HepG2 (cell line): Measurements from ENCODE around the gene SLC13A3. TPM values are rescaled to one million over a fixed set of nuclear protein-coding genes. Genes with fewer than 3 reads are reported as not detected.

Source experiments
- GABPB1 ChIP-seq: IDR thresholded peaks from 2 replicates; pipeline ENCODE4 v1.6.1; 2016; ENCODE audit warnings: mild to moderate bottlenecking, missing genetic modification reagents, moderate library complexity, missing compliant biosample characterization
- GMEB1 ChIP-seq: sonication (generic); formaldehyde crosslinking; IDR thresholded peaks from 2 replicates; pipeline ENCODE4 v1.5.1; 2020; ENCODE audit warnings: missing genetic modification reagents, mild to moderate bottlenecking, borderline replicate concordance
- MEIS2 ChIP-seq: sonication (generic); formaldehyde crosslinking; IDR thresholded peaks from 2 replicates; pipeline ENCODE4 v1.9.0; 2021; ENCODE audit warnings: mild to moderate bottlenecking, missing genetic modification reagents
- NR3C1 ChIP-seq: sonication (generic); formaldehyde crosslinking; IDR thresholded peaks from 2 replicates; pipeline ENCODE4 v1.4.0; 2020; ENCODE audit warnings: missing genetic modification reagents
- PITX1 ChIP-seq: sonication (generic); formaldehyde crosslinking; IDR thresholded peaks from 2 replicates; pipeline ENCODE4 v1.5.1; 2020; ENCODE audit warnings: mild to moderate bottlenecking, missing genetic modification reagents
- THAP8 ChIP-seq: sonication (generic); formaldehyde crosslinking; IDR thresholded peaks from 2 replicates; pipeline ENCODE4 v1.5.1; 2020; ENCODE audit warnings: missing genetic modification reagents, mild to moderate bottlenecking, borderline replicate concordance
- ZNF121 ChIP-seq: sonication (generic); formaldehyde crosslinking; IDR thresholded peaks from 2 replicates; pipeline ENCODE4 v1.5.0; 2020; ENCODE audit warnings: mild to moderate bottlenecking, missing genetic modification reagents
- ZNF225 ChIP-seq: sonication (generic); formaldehyde crosslinking; IDR thresholded peaks from 2 replicates; pipeline ENCODE4 v1.4.0; 2020; ENCODE audit warnings: mild to moderate bottlenecking, missing genetic modification reagents
- ZNF33A ChIP-seq: sonication (generic); formaldehyde crosslinking; IDR thresholded peaks from 2 replicates; pipeline ENCODE4 v1.5.1; 2020; ENCODE audit warnings: missing genetic modification reagents, mild to moderate bottlenecking, moderate library complexity, borderline replicate concordance
- ZNF407 ChIP-seq: sonication (generic); formaldehyde crosslinking; IDR thresholded peaks from one replicate; pipeline ENCODE4 v1.5.1; 2020; ENCODE audit warnings: mild to moderate bottlenecking, missing genetic modification reagents; ENCODE audit errors: not compliant biosample characterization
- ZNF609 ChIP-seq: sonication (generic); formaldehyde crosslinking; IDR thresholded peaks from 2 replicates; pipeline ENCODE4 v1.4.0; 2020; ENCODE audit warnings: mild to moderate bottlenecking, missing genetic modification reagents, borderline replicate concordance
- ZNF672 ChIP-seq: sonication (generic); formaldehyde crosslinking; IDR thresholded peaks from 2 replicates; pipeline ENCODE4 v1.8.1; 2022; ENCODE audit warnings: missing genetic modification reagents
- ZNF780A ChIP-seq: sonication (generic); formaldehyde crosslinking; IDR thresholded peaks from 2 replicates; pipeline ENCODE4 v1.8.0; 2022; ENCODE audit warnings: mild to moderate bottlenecking, missing genetic modification reagents, moderate library complexity
- polyA plus RNA-seq, 8 experiments: library from polyadenylated mRNA; depleted of rRNA in 3 of 8; stranded (reverse) in 7 of 8; unstranded in 1 of 8; fragments of >200 nt; fragmentation: Illumina TruSeq in 4 of 8; extraction: Trizol in 4 of 8; gene quantifications; 2 replicates each; pipeline versions ENCODE4 v1.2.1 to v1.2.3, GENCODE V29; 2011 to 2016; ENCODE audit warnings: low read depth in 4 of 8, missing spikeins in 1 of 8, mixed read lengths in 1 of 8; ENCODE audit not compliant: insufficient read depth in 1 of 8
- total RNA-seq, 5 experiments: library from RNA; depleted of rRNA; stranded (reverse); fragments of >200 nt; fragmentation: Illumina TruSeq; extraction: Trizol; gene quantifications; 2 replicates each; pipeline ENCODE4 v1.2.3, GENCODE V29; 2016; ENCODE audit warnings: low read depth in 1 of 5

SLC13A3 gene
- total and polyA plus RNA-seq, 2 of the 13 experiments (the other 11 are each of a cell fraction or from before 2014, with no cell fraction given), result 66.5 to 76.0 TPM

- TF ChIP-seq ZNF407 (CRISPR knock-in tag) (no peak), THAP8 (no peak), ZNF225 (CRISPR knock-in tag) (no peak), ZNF33A (CRISPR knock-in tag) (no peak), ZNF609 (no peak), GMEB1 (peak; percentile 35; the same call in 1 of the 2 replicates), MEIS2 (CRISPR knock-in tag) (no peak), ZNF780A (CRISPR knock-in tag) (no peak), PITX1 (peak; percentile 50; the same call in 1 of the 2 replicates), ZNF121 (CRISPR knock-in tag) (no peak), ZNF672 (CRISPR knock-in tag) (no peak), NR3C1 (CRISPR knock-in tag) (no peak), GABPB1 (CRISPR knock-in tag) (0 out of 2 replicates have a peak, but pooled peaks have one; percentile 17)
These were observed 43.3 kb downstream of the SLC13A3 start (continued) for GRCh38 chr20:46607849-46608497.
